Cardiac fibroblast (primary cell): ENCODE measurements around the gene EVX2.

ENCODE experiments used
- DNase-seq, 2 donors: peaks; one replicate each; pipeline versions ENCODE4 v3.0.0 to v3.0.0-alpha.2; 2010; ENCODE audit warnings: low read depth in 2 of 2
- H3K4me3 ChIP-seq, 2 donors: replicated peaks in 1 of 2; 1 replicate in 1 of 2; 2 replicates in 1 of 2; pipeline ENCODE4 v1.5.1; 2011; ENCODE audit warnings: low read depth in 2 of 2, low read length in 2 of 2, mild to moderate bottlenecking in 2 of 2, moderate library complexity in 1 of 2
- TF ChIP-seq, protein P1 (sequence below): IDR thresholded peaks from one replicate; pipeline ENCODE4 v1.5.1; 2011; ENCODE audit warnings: low read depth, mild to moderate bottlenecking, low read length, inconsistent platforms

EVX2 gene

DNA sequence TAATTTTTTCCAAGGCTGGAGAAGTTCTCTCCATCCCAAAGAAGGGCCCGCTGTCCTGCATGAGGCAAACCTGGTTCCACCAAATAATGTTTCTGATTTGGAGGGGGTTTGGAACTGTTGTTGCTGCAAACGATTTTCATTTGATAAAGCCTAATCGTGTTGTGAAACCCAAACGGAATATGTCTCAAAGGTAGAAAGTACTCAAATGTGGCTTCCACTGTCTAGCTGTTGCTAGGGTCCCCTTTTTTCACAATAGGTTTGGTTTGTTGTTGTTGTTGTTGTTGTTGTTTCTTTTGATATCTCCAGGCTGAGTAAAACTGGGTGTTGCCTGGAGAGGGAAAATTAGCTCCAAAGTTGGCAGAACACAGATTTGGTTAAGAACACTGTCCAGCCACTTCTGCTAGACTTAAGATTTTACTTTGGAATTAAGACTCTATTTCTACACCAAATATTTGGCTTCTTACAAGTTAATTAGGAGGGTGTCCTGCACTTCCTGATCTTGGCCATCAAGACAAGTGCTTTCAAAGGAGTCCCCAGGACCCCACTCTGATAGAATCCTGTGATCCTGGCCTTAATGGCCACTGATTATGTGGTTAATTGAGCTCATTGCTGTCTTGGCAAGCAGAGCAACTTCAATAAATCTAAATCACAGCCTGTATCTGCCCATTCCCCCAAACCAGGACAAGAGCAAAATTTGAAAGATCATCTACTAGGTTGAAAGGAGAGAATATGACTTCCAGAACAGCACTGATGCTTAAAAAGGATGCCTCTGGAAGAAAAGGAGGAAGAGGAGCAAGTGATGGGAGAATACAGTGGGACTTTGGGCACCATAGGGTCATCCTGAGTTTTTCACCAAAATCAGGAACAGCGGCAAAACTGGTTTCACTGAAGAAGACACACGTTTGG is 5.4 kb upstream of the EVX2 start:
- no peak overlapping the region for H3K4me3 ChIP-seq
- DNase-seq: no peak
- TF ChIP-seq, protein P1, sequence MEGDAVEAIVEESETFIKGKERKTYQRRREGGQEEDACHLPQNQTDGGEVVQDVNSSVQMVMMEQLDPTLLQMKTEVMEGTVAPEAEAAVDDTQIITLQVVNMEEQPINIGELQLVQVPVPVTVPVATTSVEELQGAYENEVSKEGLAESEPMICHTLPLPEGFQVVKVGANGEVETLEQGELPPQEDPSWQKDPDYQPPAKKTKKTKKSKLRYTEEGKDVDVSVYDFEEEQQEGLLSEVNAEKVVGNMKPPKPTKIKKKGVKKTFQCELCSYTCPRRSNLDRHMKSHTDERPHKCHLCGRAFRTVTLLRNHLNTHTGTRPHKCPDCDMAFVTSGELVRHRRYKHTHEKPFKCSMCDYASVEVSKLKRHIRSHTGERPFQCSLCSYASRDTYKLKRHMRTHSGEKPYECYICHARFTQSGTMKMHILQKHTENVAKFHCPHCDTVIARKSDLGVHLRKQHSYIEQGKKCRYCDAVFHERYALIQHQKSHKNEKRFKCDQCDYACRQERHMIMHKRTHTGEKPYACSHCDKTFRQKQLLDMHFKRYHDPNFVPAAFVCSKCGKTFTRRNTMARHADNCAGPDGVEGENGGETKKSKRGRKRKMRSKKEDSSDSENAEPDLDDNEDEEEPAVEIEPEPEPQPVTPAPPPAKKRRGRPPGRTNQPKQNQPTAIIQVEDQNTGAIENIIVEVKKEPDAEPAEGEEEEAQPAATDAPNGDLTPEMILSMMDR: no peak

DNA sequence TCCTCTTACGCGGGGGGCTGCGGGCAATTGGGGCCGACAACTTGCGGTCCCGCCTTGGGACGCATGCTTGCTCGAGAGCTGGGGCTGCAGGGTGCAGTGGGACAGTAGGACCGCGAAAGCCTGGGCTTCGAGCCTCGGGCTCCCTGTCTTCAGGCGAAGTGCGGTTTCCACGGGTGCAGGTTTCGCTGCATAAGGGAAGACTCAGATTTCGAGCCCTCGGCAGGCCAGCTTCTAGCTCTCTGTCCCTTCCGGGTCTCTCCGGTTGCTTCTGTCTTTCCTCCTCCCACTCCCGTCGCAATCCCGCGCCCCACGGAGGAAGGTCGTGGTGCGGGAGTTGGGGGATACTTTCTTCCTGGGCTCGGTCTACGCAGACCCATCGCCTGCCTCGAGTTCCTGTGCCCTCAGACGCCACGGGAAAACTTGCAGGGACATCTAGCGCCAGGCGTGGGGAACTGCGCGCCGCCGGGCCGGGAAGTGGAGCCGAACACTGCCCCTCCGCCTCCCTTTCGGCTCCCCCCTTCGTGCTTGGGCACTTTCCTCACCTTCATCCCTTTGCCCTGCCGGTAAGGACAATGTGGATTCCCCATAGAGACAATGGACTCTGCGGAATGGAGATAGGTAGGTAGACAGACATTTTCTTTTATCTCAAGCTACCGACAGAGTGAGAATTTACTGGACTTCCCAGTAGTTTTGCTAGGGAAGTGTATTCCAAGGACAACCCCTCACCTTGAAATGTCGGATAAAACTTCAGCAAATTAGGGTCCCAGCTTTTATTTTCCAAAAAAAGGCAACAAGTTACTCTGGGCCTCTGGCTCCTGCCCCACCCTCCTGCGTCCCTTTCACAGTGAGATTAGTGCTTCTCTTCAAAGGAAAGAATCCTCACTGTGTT is 4.5 kb upstream of the EVX2 start:
- DNase-seq: peak; percentile 46
- peak overlapping the region in 1 of 2 donors; percentile 13 for H3K4me3 ChIP-seq
- TF ChIP-seq, protein P1: peak; percentile 78

DNA sequence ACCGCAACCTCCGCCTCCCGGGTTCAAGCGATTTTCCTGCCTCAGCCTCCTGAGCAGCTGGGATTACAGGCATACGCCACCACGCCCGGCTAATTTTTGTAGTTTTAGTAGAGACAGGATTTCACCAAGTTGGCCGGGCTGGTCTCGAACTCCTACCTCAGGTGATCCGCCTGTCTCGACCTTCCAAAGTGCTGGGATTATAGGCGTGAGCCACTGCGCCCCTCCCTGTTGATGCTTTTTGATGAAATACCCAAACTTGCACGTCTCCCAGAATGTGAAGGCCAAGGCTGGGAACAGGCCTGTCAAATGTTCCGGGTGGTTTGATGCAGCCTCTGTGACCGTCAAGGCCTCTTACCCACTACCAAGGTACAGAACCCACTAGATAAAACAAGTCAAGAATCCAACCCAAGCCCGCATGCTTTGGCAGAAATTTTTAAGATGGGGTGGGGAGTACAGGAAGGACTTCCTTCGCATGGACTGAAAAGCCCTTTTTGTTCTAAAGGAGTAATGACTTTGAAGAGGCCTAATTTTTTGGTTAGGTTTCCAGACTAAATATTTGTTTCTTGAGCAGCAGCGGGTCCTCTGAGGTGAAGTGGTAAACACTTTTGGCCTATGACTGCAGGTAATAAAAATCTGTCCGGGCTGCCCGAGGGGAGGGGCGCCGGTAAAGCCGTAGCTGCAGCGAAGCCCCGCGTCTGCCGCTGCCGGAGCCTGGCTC is 3.7 kb upstream of the EVX2 start:
- TF ChIP-seq, protein P1: no peak
- DNase-seq: no peak
- no peak overlapping the region for H3K4me3 ChIP-seq

DNA sequence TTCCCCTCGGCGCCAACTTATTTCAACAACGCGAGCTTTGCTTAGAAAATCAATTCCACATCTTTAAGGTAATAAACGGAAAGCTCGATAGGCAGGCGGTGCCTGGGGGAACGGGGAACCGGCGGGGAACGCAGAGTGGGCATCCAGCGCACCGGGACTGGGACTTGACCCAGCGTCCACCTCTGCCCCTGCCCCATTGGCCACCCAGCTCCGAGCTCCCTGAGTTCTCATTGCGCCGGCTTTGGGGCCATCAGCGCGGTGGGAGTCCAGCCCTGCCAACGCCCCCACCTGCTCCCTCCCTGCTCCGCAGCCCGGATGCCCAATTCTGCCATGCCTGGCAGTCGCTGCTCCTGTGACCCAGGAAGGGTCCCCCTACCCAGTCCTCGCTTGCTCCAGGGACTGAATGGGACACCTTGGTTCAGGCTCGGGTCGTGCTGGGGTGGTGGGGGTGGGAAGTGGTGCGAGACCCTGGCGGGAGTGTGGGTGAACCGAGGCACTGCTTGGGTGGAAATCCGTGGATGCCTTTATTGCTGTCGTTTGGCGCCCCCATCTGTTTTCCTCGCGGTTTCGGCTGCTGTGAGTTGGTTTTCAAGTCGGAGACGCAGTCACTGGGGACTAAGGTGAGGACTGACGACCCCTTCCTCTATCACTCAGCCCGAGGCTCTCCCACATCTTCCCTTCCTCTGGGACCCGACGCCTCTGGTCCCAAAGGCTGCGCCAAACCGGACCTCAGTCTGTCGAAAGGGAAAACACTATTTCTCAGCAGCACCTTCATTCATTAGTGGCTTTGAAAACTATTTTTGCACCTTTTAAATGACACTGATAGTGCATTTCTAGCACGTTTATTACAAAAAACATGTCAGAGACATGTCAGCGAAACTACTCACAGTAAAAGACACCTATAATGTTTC is 2.4 kb upstream of the EVX2 start:
- no peak overlapping the region for H3K4me3 ChIP-seq
- TF ChIP-seq, protein P1: peak; percentile 37
- DNase-seq: peak; percentile 38 to 50

DNA sequence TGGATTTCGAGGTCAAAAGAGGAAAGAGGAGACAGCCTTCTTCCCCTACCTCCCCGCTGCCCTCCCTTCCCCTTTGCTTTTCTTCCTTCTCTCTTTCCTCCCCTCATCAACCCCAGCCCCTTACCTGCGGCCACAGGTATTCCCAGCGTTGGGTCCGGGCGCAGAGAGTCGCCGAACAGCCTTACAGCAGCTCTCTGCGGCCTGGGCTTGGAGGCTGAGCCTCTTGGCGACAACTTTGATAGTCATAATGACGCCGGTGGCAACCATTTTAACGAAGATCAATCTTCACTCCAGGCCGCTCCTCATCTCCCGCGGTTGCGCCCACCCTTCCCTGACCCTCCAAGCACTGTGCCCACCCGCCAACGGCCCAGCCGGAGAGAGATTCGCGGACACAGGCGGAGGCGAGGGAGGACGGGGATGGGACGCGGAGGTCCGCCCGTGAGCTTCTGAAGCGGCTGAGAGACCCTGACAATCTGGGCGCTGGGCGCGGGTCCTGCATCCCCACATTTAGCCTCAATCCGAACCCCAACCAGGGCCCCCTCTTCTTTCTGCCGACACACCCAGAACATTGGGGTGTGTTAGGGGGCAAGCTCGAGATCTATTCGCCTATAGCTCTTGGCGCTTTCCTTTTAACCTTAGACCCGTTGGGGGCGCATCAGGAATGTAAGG is 1.5 kb upstream of the EVX2 start:
- H3K4me3 ChIP-seq: no peak overlapping the region
- no peak for DNase-seq
- TF ChIP-seq, protein P1: no peak
